H1 (cell line): Measurements from ENCODE around the gene FAM50B. TPM values are rescaled to one million over a fixed set of nuclear protein-coding genes. Genes with fewer than 3 reads are reported as not detected.
A peak's percentile ranks its signal among the peaks of the same experiment; 100 is the strongest.

Source experiments
- CTCF ChIA-PET: fragments of 300-600 bp; sonication (Branson Sonifier 250); formaldehyde crosslinking; loops from one replicate; lab custom pipeline; 2021; ENCODE audit not compliant: partially characterized antibody; lab: Charles Lee
- POLR2A ChIA-PET: fragments of 300-600 bp; sonication (Branson Sonifier 250); formaldehyde crosslinking; loops from one replicate; lab custom pipeline; 2021; ENCODE audit warnings: inconsistent platforms; ENCODE audit not compliant: partially characterized antibody; lab: Charles Lee
- DNase-seq, 2 experiments: peaks; one replicate each; pipeline versions ENCODE4 v3.0.0 to v3.0.0-alpha.2; 2010 to 2022; ENCODE audit warnings: low spot score in 2 of 2, low read depth in 1 of 2, mixed read lengths in 1 of 2
- FAIRE-seq: peaks from 2 replicates; lab custom pipeline; 2011; peaks lifted over from hg19 to GRCh38; lab: Jason Lieb, UNC
- H2AFZ ChIP-seq: 2 replicates; pipeline ENCODE4 v1.8.1; 2012; ENCODE audit warnings: low read length, inconsistent platforms
- H2AK5ac ChIP-seq: 2 replicates; pipeline ENCODE4 v1.6.1; 2013; ENCODE audit warnings: low read depth, low read length
- H2BK120ac ChIP-seq: replicated peaks from 2 replicates; pipeline ENCODE3; 2013; ENCODE audit warnings: low read depth, low read length, inconsistent platforms
- H2BK12ac ChIP-seq: 2 replicates; pipeline ENCODE4 v1.6.1; 2013; ENCODE audit warnings: low read depth, low read length
- H2BK15ac ChIP-seq: 2 replicates; pipeline ENCODE4 v1.6.1; 2013; ENCODE audit warnings: low read length
- H2BK20ac ChIP-seq: 2 replicates; pipeline ENCODE4 v1.6.1; 2013; ENCODE audit warnings: low read length
- H2BK5ac ChIP-seq: 2 replicates; pipeline ENCODE4 v1.6.1; 2013; ENCODE audit warnings: low read depth, low read length
- H3K14ac ChIP-seq: 2 replicates; pipeline ENCODE4 v1.6.1; 2013; ENCODE audit warnings: inconsistent platforms; ENCODE audit not compliant: insufficient read length
- H3K18ac ChIP-seq: 2 replicates; pipeline ENCODE4 v1.6.1; 2013; ENCODE audit warnings: low read length; ENCODE audit errors: extremely low read depth
- H3K23ac ChIP-seq: 2 replicates; pipeline ENCODE4 v1.6.1; 2013; ENCODE audit warnings: inconsistent platforms; ENCODE audit not compliant: insufficient read length
- H3K23me2 ChIP-seq: 2 replicates; pipeline ENCODE4 v1.6.1; 2013; ENCODE audit warnings: low read depth, low read length
- H3K27ac ChIP-seq: 2 replicates; pipeline ENCODE4 v1.6.1; 2011; ENCODE audit warnings: low read depth, low read length, inconsistent platforms
- H3K27me3 ChIP-seq, 4 experiments: replicated peaks in 1 of 4; 1 replicate in 1 of 4; 2 replicates in 3 of 4; pipeline versions ENCODE4 v1.6.1 to v1.8.1; 2011 to 2013; ENCODE audit warnings: low read length in 3 of 4, mild to moderate bottlenecking in 3 of 4, inconsistent platforms in 2 of 4, mixed read lengths in 2 of 4, moderate library complexity in 1 of 4; ENCODE audit not compliant: control insufficient read depth in 3 of 4, insufficient read depth in 3 of 4; ENCODE audit errors: extremely low read depth in 1 of 4
- H3K36me3 ChIP-seq, 4 experiments: 2 replicates each; pipeline versions ENCODE4 v1.6.1 to v1.8.1; 2011 to 2013; ENCODE audit warnings: mild to moderate bottlenecking in 4 of 4, low read length in 3 of 4, moderate library complexity in 2 of 4, control low read depth in 1 of 4, inconsistent platforms in 1 of 4; ENCODE audit not compliant: insufficient read depth in 4 of 4, control insufficient read depth in 2 of 4
- H3K4ac ChIP-seq: replicated peaks from 2 replicates; pipeline ENCODE3; 2013; ENCODE audit warnings: low read length, low read depth, mixed read lengths, inconsistent platforms; ENCODE audit not compliant: insufficient read length
- H3K4me1 ChIP-seq, 4 experiments: replicated peaks in 1 of 4; 1 replicate in 1 of 4; 2 replicates in 3 of 4; pipeline versions ENCODE4 v1.6.1 to v1.8.1; 2011 to 2013; ENCODE audit warnings: low read length in 3 of 4, inconsistent platforms in 2 of 4, mixed read lengths in 1 of 4; ENCODE audit not compliant: insufficient read depth in 4 of 4, control insufficient read depth in 3 of 4
- H3K4me2 ChIP-seq, 2 experiments: 2 replicates each; pipeline versions ENCODE4 v1.6.1 to v1.8.1; 2011 to 2013; ENCODE audit warnings: low read depth in 2 of 2, low read length in 2 of 2, control low read depth in 1 of 2, inconsistent platforms in 1 of 2, mild to moderate bottlenecking in 1 of 2; ENCODE audit not compliant: insufficient read depth in 1 of 2
- H3K4me3 ChIP-seq, 4 experiments: fragments of 200-600, 300-600 bp in 1 of 4; sonication (generic), shearing (Covaris generic), sonication (Bioruptor Twin) in 1 of 4; 2 replicates each; pipeline versions ENCODE4 v1.5.1 to v1.8.1; 2011 to 2016; ENCODE audit warnings: low read length in 4 of 4, low read depth in 3 of 4, control low read depth in 2 of 4, inconsistent platforms in 2 of 4, mild to moderate bottlenecking in 2 of 4, mixed read lengths in 1 of 4, moderate library complexity in 1 of 4; ENCODE audit not compliant: insufficient read depth in 2 of 4; ENCODE audit errors: extremely low read depth in 1 of 4
- H3K56ac ChIP-seq: replicated peaks from 2 replicates; pipeline ENCODE3; 2013; ENCODE audit warnings: low read depth, mild to moderate bottlenecking, mixed read lengths, low read length, inconsistent platforms; ENCODE audit not compliant: insufficient read length
- H3K79me1 ChIP-seq: 2 replicates; pipeline ENCODE4 v1.6.1; 2013; ENCODE audit warnings: low read depth, low read length, control low read depth
- H3K79me2 ChIP-seq, 2 experiments: 2 replicates each; pipeline versions ENCODE4 v1.6.1 to v1.8.1; 2012 to 2013; ENCODE audit warnings: low read length in 2 of 2, mild to moderate bottlenecking in 2 of 2, inconsistent platforms in 1 of 2; ENCODE audit not compliant: insufficient read depth in 2 of 2, control insufficient read depth in 1 of 2
- H3K9ac ChIP-seq, 4 experiments: replicated peaks in 1 of 4; 1 replicate in 1 of 4; 2 replicates in 3 of 4; pipeline versions ENCODE4 v1.6.1 to v1.8.1; 2011 to 2013; ENCODE audit warnings: low read depth in 3 of 4, low read length in 3 of 4, control low read depth in 2 of 4, mild to moderate bottlenecking in 2 of 4, moderate library complexity in 2 of 4, inconsistent platforms in 1 of 4; ENCODE audit errors: extremely low read depth in 1 of 4
- H3K9me3 ChIP-seq, 2 experiments: 2 replicates each; pipeline versions ENCODE4 v1.6.1 to v1.8.1; 2012 to 2013; ENCODE audit warnings: mild to moderate bottlenecking in 2 of 2, moderate library complexity in 2 of 2, control low read depth in 1 of 2, inconsistent platforms in 1 of 2, low read depth in 1 of 2, low read length in 1 of 2, mixed read lengths in 1 of 2; ENCODE audit not compliant: insufficient read depth in 2 of 2
- H4K20me1 ChIP-seq, 2 experiments: replicated peaks in 1 of 2; 2 replicates each; pipeline versions ENCODE3 to v1.8.1; 2011 to 2013; ENCODE audit warnings: inconsistent platforms in 2 of 2, low read length in 2 of 2, mild to moderate bottlenecking in 1 of 2; ENCODE audit not compliant: insufficient read depth in 2 of 2, control insufficient read depth in 1 of 2
- H4K5ac ChIP-seq: 2 replicates; pipeline ENCODE4 v1.6.1; 2013; ENCODE audit warnings: low read length, low read depth, mixed read lengths, inconsistent platforms; ENCODE audit not compliant: insufficient read length
- H4K8ac ChIP-seq: 2 replicates; pipeline ENCODE4 v1.8.0; 2013; ENCODE audit warnings: mild to moderate bottlenecking, moderate library complexity, low read length, inconsistent platforms; ENCODE audit not compliant: insufficient read depth; ENCODE audit errors: extremely low read depth
- H4K91ac ChIP-seq: replicated peaks from 2 replicates; pipeline ENCODE3; 2013; ENCODE audit warnings: low read length, mixed read lengths, inconsistent platforms; ENCODE audit not compliant: insufficient read length
- BCL11A ChIP-seq, 2 experiments: IDR thresholded peaks; one replicate each; pipeline ENCODE4 v1.6.1; 2011; ENCODE audit warnings: low read depth in 2 of 2, low read length in 2 of 2, mild to moderate bottlenecking in 2 of 2
- SIN3A ChIP-seq, 2 experiments: IDR thresholded peaks in 1 of 2; conservative IDR thresholded peaks in 1 of 2; 2 replicates each; pipeline ENCODE4 v1.6.1; 2011 to 2012; ENCODE audit warnings: low read length in 2 of 2, improper control_type of control experiment in 1 of 2, low read depth in 1 of 2, mild to moderate bottlenecking in 1 of 2
- SIRT6 ChIP-seq: IDR thresholded peaks from one replicate; pipeline ENCODE4 v1.7.1; 2012; ENCODE audit warnings: low read length, inconsistent platforms
- ZNF274 ChIP-seq: IDR thresholded peaks from 2 replicates; pipeline ENCODE4 v1.7.0; 2012; ENCODE audit warnings: low read length, borderline replicate concordance; ENCODE audit errors: extremely low read depth
- WGBS, 2 experiments: shearing (Covaris generic) in 1 of 2; methylation state at CpG; one replicate each; pipeline versions ENCODE4 v1.1.6 to v1.1.7; 2013 to 2015; ENCODE audit warnings: low lambda C conversion rate in 2 of 2, mixed read lengths in 2 of 2, inconsistent platforms in 1 of 2, low coverage in 1 of 2, missing lambda C conversion rate in 1 of 2; ENCODE audit not compliant: insufficient replicate concordance in 2 of 2, insufficient coverage in 1 of 2, insufficient read length in 1 of 2; ENCODE audit errors: extremely low coverage in 1 of 2, missing lambda C conversion rate in 1 of 2; 5-methylcytosine and 5-hydroxymethylcytosine counted together
- polyA plus RNA-seq, 7 experiments: library from polyadenylated mRNA; depleted of rRNA in 3 of 7; stranded (reverse) in 5 of 7; unstranded in 2 of 7; fragments of >200 nt in 5 of 7; fragments of 200-250 nt in 2 of 7; gene quantifications; 1 replicate in 5 of 7; 2 replicates in 1 of 7; 4 replicates in 1 of 7; pipeline versions ENCODE4 v1.2.1 to v1.2.3, GENCODE V29; 2011 to 2013; ENCODE audit warnings: missing spikeins in 2 of 7, mixed read lengths in 2 of 7
- total RNA-seq: library from RNA; stranded (reverse); fragmentation: NEBNext Ultra II Directional; extraction: Animal tissue kit (Norgen Biotek cat#: 25700); gene quantifications from 2 replicates; pipeline ENCODE4 v1.2.1, GENCODE V29; 2021
- TF ChIP-seq, protein P1 (sequence below), 3 experiments: IDR thresholded peaks; 1 replicate in 2 of 3; 2 replicates in 1 of 3; pipeline versions ENCODE4 v1.5.1 to v1.6.1; 2011; ENCODE audit warnings: low read length in 3 of 3, mild to moderate bottlenecking in 3 of 3, inconsistent platforms in 2 of 3, low read depth in 1 of 3, moderate library complexity in 1 of 3; ENCODE audit not compliant: insufficient read depth in 1 of 3; ENCODE audit errors: control extremely low read depth in 1 of 3
- TF ChIP-seq, protein P2 (sequence below): IDR thresholded peaks from 2 replicates; pipeline ENCODE4 v1.6.1; 2012; ENCODE audit warnings: low read length, inconsistent platforms

Gene FAM50B
- total and polyA plus RNA-seq, 2 of the 8 experiments (the other 6 are each of a cell fraction or from before 2014, with no cell fraction given), result 3.1 to 3.2 TPM

DNA sequence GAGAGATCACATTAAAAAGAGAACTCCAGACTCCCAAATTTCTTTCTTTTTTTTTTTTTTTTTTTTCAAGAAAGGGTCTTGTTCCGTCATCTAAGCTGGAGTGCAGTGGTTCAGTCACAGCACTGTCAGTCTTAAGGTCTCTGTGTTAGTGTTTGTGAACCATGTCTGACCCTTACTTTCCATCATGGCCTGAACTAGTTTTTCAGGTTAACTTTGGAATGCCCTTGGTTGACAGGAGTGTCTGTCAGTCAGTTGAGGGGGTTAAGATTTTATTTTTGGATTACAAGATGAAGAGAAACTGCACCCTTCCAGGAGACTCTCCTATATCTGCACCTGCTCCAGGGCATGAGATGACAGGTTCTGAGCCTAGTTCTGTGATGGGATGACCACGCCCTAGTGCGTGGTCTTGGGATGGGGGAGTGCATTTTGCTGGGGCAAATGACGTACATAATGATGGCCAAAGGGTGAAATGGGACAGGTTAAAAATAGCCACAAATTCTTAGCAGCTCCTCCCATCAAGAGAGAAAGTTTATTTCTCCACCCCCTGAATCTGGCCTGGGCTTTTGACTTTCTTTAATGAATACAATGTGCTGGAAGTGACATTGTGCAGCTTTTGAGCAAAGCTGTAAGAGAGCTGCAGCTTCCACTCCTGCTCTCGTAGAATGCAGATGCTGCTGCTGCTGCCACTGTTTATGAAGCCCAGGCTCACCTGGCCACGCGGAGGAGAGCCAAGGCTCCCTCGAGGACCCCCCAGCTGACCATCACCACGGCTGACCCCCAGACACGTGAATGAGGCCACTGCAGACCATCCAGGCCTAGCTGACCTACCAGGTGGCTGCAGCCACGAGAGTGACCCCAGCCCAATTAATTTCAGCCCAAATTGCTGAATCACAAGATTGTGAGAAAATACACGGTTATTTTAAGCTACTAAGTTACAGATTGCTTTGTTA lies 29.7 kb upstream of the FAM50B start:
- no peak overlapping the region for H3K14ac ChIP-seq
- H4K8ac ChIP-seq, result no peak overlapping the region
- H3K23me2 ChIP-seq, result no peaks in the 10 kb centered on the region
- H3K36me3 ChIP-seq, result no peaks in the 10 kb centered on the region; a peak in 1 of 8 replicates
- H3K4me2 ChIP-seq, result no peak overlapping the region
- no peak overlapping the region for H3K56ac ChIP-seq
- peaks cover 0 to 13% (median 7%) of the 10 kb centered on the region in 4 experiments; a peak in 5 of 7 replicates for H3K4me1 ChIP-seq
- FAIRE-seq (no peak), DNase-seq (no peak)
- no peaks in the 10 kb centered on the region for H4K20me1 ChIP-seq
- no peak overlapping the region for H3K27ac ChIP-seq
- no peak overlapping the region for H4K5ac ChIP-seq
- H4K91ac ChIP-seq, result peak overlapping the region; percentile 20
- H3K23ac ChIP-seq, result no peak overlapping the region
- H3K79me1 ChIP-seq, result no peaks in the 10 kb centered on the region
- no peaks in the 10 kb centered on the region for H3K79me2 ChIP-seq
- H2AFZ ChIP-seq, result no peak overlapping the region
- H2BK120ac ChIP-seq, result no peak overlapping the region
- no peak overlapping the region for H3K18ac ChIP-seq
- H2BK15ac ChIP-seq, result no peak overlapping the region
- H3K4me3 ChIP-seq, result no peak overlapping the region
- no peak overlapping the region for H2AK5ac ChIP-seq
- CTCF ChIA-PET, result interaction anchor here (0.6 to 3.4 kb wide), 8 partner anchors 23 to 1131 kb away, joined by 3 to 20 read pairs (median 3); partner anchors contain the start of gene FAM50B
- peak overlapping the region; percentile 38 for H3K4ac ChIP-seq
- H2BK20ac ChIP-seq, result no peak overlapping the region
- POLR2A ChIA-PET, result interaction anchor here (1.2 to 1.7 kb wide), 2 partner anchors 8 to 64 kb away, joined by 3 read pairs; no protein-coding TSS in a partner anchor
- peaks cover 0 to 3% (median under 1%) of the 10 kb centered on the region in 4 experiments; a peak in 1 of 7 replicates for H3K27me3 ChIP-seq
- no peak overlapping the region for H3K9ac ChIP-seq
- no peak overlapping the region for H2BK5ac ChIP-seq
- 84% methylated on average over 12 of the region's 12 CpGs; no CpG with 5 or more reads in 1 of the 2 experiments for WGBS, 2 experiments
- H2BK12ac ChIP-seq, result no peak overlapping the region
- H3K9me3 ChIP-seq, result no peaks in the 10 kb centered on the region
- TF ChIP-seq, protein P1, sequence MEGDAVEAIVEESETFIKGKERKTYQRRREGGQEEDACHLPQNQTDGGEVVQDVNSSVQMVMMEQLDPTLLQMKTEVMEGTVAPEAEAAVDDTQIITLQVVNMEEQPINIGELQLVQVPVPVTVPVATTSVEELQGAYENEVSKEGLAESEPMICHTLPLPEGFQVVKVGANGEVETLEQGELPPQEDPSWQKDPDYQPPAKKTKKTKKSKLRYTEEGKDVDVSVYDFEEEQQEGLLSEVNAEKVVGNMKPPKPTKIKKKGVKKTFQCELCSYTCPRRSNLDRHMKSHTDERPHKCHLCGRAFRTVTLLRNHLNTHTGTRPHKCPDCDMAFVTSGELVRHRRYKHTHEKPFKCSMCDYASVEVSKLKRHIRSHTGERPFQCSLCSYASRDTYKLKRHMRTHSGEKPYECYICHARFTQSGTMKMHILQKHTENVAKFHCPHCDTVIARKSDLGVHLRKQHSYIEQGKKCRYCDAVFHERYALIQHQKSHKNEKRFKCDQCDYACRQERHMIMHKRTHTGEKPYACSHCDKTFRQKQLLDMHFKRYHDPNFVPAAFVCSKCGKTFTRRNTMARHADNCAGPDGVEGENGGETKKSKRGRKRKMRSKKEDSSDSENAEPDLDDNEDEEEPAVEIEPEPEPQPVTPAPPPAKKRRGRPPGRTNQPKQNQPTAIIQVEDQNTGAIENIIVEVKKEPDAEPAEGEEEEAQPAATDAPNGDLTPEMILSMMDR (IDR thresholded peaks at IDR 0.05; ENCODE audit: control extremely low read depth in 1 of 3, insufficient read depth in 1 of 3, low read depth in 1 of 3, low read length in 3 of 3), result no peak
- TF ChIP-seq ZNF274 (no peak), SIN3A (conservative IDR thresholded peaks at IDR 0.05 in 1 of 2, IDR thresholded peaks at IDR 0.05 in 1 of 2; ENCODE audit: low read depth in 1 of 2, low read length in 2 of 2) (no peak), BCL11A (IDR thresholded peaks at IDR 0.05; ENCODE audit: low read depth in 2 of 2, low read length in 2 of 2) (no peak), SIRT6 (no peak)
- TF ChIP-seq, protein P2, sequence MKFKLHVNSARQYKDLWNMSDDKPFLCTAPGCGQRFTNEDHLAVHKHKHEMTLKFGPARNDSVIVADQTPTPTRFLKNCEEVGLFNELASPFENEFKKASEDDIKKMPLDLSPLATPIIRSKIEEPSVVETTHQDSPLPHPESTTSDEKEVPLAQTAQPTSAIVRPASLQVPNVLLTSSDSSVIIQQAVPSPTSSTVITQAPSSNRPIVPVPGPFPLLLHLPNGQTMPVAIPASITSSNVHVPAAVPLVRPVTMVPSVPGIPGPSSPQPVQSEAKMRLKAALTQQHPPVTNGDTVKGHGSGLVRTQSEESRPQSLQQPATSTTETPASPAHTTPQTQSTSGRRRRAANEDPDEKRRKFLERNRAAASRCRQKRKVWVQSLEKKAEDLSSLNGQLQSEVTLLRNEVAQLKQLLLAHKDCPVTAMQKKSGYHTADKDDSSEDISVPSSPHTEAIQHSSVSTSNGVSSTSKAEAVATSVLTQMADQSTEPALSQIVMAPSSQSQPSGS, result no peak
